ENCODE data around the gene CCDC33. TPM values are rescaled to one million over a fixed set of nuclear protein-coding genes. Genes with fewer than 3 reads are reported as not detected.
"Not testable (repeated sequence)": the region's sequence is repeated elsewhere in the genome, so short reads cannot be mapped to it uniquely, and the experiment has no call there.

Gene CCDC33
- total and polyA plus RNA-seq, 4 experiments from 2014 or later = not detected

DNA sequence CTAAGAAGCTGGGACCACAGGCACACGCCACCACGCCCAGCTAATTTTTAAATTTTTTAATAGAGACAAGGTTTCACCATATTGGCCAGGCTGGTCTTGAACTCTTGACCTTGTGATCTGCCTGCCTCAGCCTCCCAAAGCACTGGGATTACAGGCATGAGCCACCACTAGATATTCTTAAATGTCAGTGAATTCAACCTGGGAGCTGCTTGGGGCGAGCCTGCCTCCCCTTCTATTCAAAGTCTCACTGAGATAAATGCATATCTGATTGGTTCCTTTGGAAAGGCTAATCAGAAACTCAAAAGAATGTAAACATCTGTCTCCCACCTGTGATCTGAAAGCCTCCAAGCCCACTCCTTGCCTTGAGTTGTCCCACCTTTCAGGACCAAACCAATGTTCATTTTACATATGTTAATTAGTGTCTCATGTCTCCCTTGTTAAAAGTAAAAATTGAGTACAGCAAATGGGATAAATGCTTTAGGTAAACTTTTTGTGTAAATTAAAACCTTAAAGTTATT is 116.3 kb downstream of the CCDC33 start:
- H3K4me3 ChIP-seq (ENCODE audit: low read length in 2 of 2) = no peak overlapping the region
- H3K27me3 ChIP-seq (ENCODE audit: insufficient read depth, low read length) = no peaks in the 10 kb centered on the region
- ChIA-PET CTCF (ENCODE audit: partially characterized antibody) (no interaction called here), POLR2A (ENCODE audit: partially characterized antibody) (no interaction called here)
- DNase-seq = no peak
- Mint-ChIP-seq H3K27me3 (peaks cover 7 to 18% of the 10 kb centered on the region in 2 donors), H3K9me3 (peaks cover 2 to 15% (median 7%) of the 10 kb centered on the region in 8 donors), H3K4me3 (no peak overlapping the region), H3K27ac (no peak overlapping the region), H3K4me1 (no peaks in the 10 kb centered on the region), H3K36me3 (peaks cover 0 to 5% of the 10 kb centered on the region in 2 donors)
- no peaks in the 10 kb centered on the region for H3K36me3 ChIP-seq (ENCODE audit: insufficient read depth, low read length)
- H3K9me3 ChIP-seq (ENCODE audit: control insufficient read depth in 1 of 2, low read length in 2 of 2) = no peaks in the 10 kb centered on the region
- H3K27ac ChIP-seq (ENCODE audit: low read depth, low read length) = no peak overlapping the region
- intact Hi-C loops (cut with micrococcal nuclease) = no loop called here
- H3K4me1 ChIP-seq (ENCODE audit: insufficient read depth, low read length) = no peaks in the 10 kb centered on the region

DNA sequence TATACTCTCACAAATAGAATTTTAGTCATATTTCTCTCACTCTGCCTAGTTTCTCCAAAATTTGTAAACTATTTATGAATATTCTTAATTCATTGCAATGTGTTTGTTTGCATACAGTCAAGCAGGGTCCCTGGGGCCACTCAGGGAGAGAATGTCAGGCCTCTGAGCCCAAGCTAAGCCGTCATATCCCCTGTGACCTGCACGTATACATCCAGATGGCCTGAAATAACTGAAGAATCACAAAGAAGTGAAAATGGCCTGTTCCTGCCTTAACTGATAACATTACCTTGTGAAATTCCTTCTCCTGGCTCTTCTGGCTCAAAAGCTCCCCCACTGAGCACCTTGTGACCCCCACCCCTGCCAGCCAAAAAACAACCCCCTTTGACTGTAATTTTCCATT is 117.9 kb downstream of the CCDC33 start:
- CTCF ChIA-PET (ENCODE audit: partially characterized antibody); H3K4me3 ChIP-seq (ENCODE audit: low read length in 2 of 2): not testable (repeated sequence)

DNA sequence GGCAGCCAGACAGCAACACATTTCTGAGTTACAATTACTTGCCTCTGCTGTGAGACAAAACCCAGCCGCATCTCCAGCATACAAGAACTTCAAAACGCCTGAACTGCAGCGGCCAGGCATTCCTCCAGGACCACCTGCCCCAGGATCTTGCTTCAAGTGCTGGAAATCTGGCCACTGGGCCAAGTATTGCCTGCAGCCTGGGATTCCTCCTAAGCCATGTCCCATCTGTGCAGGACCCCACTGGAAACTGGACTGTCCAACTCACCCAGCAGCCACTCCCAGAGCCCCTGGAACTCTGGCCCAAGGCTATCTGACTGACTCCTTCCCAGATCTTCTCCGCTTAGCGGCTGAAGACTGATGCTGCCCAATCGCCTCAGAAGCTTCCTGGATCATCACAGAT is 119.9 kb downstream of the CCDC33 start:
- peaks cover 6 to 18% of the 10 kb centered on the region in 2 donors for H3K27me3 Mint-ChIP-seq
- H3K36me3 ChIP-seq (ENCODE audit: insufficient read depth, low read length); H3K9me3 ChIP-seq (ENCODE audit: control insufficient read depth in 1 of 2, low read length in 2 of 2); H3K27ac ChIP-seq (ENCODE audit: low read depth, low read length); H3K4me1 Mint-ChIP-seq; H3K4me3 ChIP-seq (ENCODE audit: low read length in 2 of 2); POLR2A ChIA-PET (ENCODE audit: partially characterized antibody); H3K4me1 ChIP-seq (ENCODE audit: insufficient read depth, low read length); DNase-seq; H3K27ac Mint-ChIP-seq; H3K36me3 Mint-ChIP-seq; H3K4me3 Mint-ChIP-seq; intact Hi-C loops (cut with micrococcal nuclease); CTCF ChIA-PET (ENCODE audit: partially characterized antibody); H3K27me3 ChIP-seq (ENCODE audit: insufficient read depth, low read length): not testable (repeated sequence)
- H3K9me3 Mint-ChIP-seq = peaks cover 2 to 15% (median 7%) of the 10 kb centered on the region in 8 donors

More for the DNA sequence above, 117.9 kb downstream of the CCDC33 start:
- H3K27ac ChIP-seq (ENCODE audit: low read depth, low read length); H3K36me3 Mint-ChIP-seq; POLR2A ChIA-PET (ENCODE audit: partially characterized antibody); H3K36me3 ChIP-seq (ENCODE audit: insufficient read depth, low read length); H3K4me1 Mint-ChIP-seq; H3K4me3 Mint-ChIP-seq; H3K27ac Mint-ChIP-seq; H3K9me3 ChIP-seq (ENCODE audit: control insufficient read depth in 1 of 2, low read length in 2 of 2); DNase-seq; H3K4me1 ChIP-seq (ENCODE audit: insufficient read depth, low read length); intact Hi-C loops (cut with micrococcal nuclease); H3K27me3 ChIP-seq (ENCODE audit: insufficient read depth, low read length): not testable (repeated sequence)
- Mint-ChIP-seq H3K27me3 (peaks cover 7 to 18% of the 10 kb centered on the region in 2 donors), H3K9me3 (peaks cover 2 to 15% (median 7%) of the 10 kb centered on the region in 8 donors)

DNA sequence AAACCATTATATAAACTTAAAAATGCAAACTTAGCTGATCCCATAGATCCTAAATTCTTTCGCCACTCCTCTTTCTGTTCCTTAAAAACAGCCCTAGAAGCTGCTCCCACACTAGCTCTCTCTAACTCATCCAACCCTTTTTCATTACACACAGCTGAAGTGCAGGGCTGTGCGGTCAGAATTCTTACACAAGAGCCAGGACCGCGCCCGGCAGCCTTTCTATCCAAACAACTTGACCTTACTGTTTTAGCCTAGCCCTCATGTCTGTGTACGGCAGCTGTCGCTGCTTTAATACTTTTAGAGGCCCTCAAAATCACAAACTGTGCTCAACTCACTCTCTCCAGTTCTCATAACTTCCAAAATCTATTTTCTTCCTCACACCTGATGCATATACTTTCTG is 121.4 kb downstream of the CCDC33 start:
- Mint-ChIP-seq H3K27me3 (peaks cover 11 to 17% of the 10 kb centered on the region in 2 donors), H3K9me3 (peaks cover 2 to 15% (median 7%) of the 10 kb centered on the region in 8 donors)
- CTCF ChIA-PET (ENCODE audit: partially characterized antibody); POLR2A ChIA-PET (ENCODE audit: partially characterized antibody); H3K27ac ChIP-seq (ENCODE audit: low read depth, low read length); intact Hi-C loops (cut with micrococcal nuclease); H3K27me3 ChIP-seq (ENCODE audit: insufficient read depth, low read length); H3K4me3 ChIP-seq (ENCODE audit: low read length in 2 of 2); H3K4me1 ChIP-seq (ENCODE audit: insufficient read depth, low read length); H3K9me3 ChIP-seq (ENCODE audit: control insufficient read depth in 1 of 2, low read length in 2 of 2); H3K36me3 ChIP-seq (ENCODE audit: insufficient read depth, low read length); H3K4me3 Mint-ChIP-seq; H3K27ac Mint-ChIP-seq; DNase-seq; H3K36me3 Mint-ChIP-seq; H3K4me1 Mint-ChIP-seq: not testable (repeated sequence)

DNA sequence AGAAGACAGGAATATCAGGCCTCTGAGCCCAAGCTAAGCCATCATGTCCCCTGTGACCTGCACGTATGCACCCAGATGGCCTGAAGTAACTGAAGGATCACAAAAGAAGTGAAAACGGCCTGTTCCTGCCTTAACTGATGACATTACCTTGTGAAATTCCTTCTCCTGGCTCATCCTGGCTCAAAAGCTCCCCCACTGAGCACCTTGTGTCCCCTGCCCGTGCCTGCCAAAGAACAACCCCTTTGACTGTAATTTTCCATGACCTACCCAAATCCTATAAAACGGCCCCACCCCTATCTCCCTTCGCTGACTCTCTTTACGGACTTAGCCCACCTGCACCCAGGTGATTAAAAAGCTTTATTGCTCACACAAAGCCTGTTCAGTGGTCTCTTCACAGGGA is 123.2 kb downstream of the CCDC33 start:
- H3K36me3 ChIP-seq (ENCODE audit: insufficient read depth, low read length); H3K9me3 ChIP-seq (ENCODE audit: control insufficient read depth in 1 of 2, low read length in 2 of 2); H3K4me1 Mint-ChIP-seq; H3K4me3 ChIP-seq (ENCODE audit: low read length in 2 of 2); CTCF ChIA-PET (ENCODE audit: partially characterized antibody); H3K36me3 Mint-ChIP-seq; H3K27ac ChIP-seq (ENCODE audit: low read depth, low read length); H3K27ac Mint-ChIP-seq; H3K4me3 Mint-ChIP-seq; H3K4me1 ChIP-seq (ENCODE audit: insufficient read depth, low read length); H3K27me3 ChIP-seq (ENCODE audit: insufficient read depth, low read length); intact Hi-C loops (cut with micrococcal nuclease); POLR2A ChIA-PET (ENCODE audit: partially characterized antibody); DNase-seq: not testable (repeated sequence)
- peaks cover 11 to 15% of the 10 kb centered on the region in 2 donors for H3K27me3 Mint-ChIP-seq
- H3K9me3 Mint-ChIP-seq = peaks cover 0 to 11% (median 3%) of the 10 kb centered on the region in 8 donors

DNA sequence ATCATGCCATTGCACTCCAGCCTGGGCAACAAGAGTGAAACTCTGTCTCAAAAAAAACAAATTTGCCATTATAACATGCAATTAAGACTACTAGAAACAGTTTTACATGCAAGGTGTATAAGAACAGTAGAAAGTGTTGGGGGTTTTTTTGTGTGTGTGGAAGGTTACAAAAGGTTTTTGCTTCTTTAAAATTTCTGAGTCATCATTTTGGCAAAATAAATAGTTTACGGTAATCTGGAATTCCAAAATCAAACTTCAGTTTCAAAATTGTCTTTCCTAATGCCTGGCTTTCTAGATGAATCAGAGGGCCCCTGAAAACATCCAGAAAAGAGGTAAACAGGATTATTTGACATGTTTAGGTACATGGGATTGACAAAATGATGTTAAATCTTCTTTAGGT is 124.7 kb downstream of the CCDC33 start:
- intact Hi-C loops (cut with micrococcal nuclease); CTCF ChIA-PET (ENCODE audit: partially characterized antibody); H3K27ac ChIP-seq (ENCODE audit: low read depth, low read length); H3K27ac Mint-ChIP-seq; H3K36me3 Mint-ChIP-seq; H3K4me1 Mint-ChIP-seq; H3K4me3 ChIP-seq (ENCODE audit: low read length in 2 of 2); H3K4me1 ChIP-seq (ENCODE audit: insufficient read depth, low read length); H3K9me3 Mint-ChIP-seq; DNase-seq; H3K27me3 ChIP-seq (ENCODE audit: insufficient read depth, low read length); H3K9me3 ChIP-seq (ENCODE audit: control insufficient read depth in 1 of 2, low read length in 2 of 2); H3K4me3 Mint-ChIP-seq; POLR2A ChIA-PET (ENCODE audit: partially characterized antibody); H3K36me3 ChIP-seq (ENCODE audit: insufficient read depth, low read length): not testable (repeated sequence)
- H3K27me3 Mint-ChIP-seq = peaks cover 12 to 15% of the 10 kb centered on the region in 2 donors

DNA sequence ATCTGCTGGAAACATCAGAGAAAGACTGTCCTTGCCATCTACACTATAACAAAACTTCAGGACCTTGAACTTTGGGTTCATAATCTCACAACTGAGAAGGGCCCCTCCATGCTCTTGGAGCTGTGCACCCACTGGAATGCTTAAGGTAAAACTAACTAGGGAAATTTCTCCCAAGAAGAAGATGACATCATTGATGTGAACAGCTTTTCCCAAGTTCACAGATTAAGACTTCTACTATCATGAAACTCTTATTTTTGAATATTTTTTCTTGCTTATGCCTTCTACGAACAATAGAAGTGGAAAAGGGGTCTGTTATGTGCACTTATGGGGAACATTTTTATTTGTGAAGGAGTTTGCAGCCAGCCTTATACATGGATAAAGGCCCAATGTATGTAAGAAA is 126.4 kb downstream of the CCDC33 start:
- POLR2A ChIA-PET (ENCODE audit: partially characterized antibody) = no interaction called here
- CTCF ChIA-PET (ENCODE audit: partially characterized antibody) = no interaction called here
- H3K27ac ChIP-seq (ENCODE audit: low read depth, low read length) = no peak overlapping the region
- H3K4me3 ChIP-seq (ENCODE audit: low read length in 2 of 2) = no peak overlapping the region
- H3K36me3 Mint-ChIP-seq = no peaks in the 10 kb centered on the region
- H3K27ac Mint-ChIP-seq = no peak overlapping the region
- no peaks in the 10 kb centered on the region for H3K9me3 Mint-ChIP-seq
- H3K4me1 ChIP-seq (ENCODE audit: insufficient read depth, low read length) = peaks cover 5% of the 10 kb centered on the region
- H3K36me3 ChIP-seq (ENCODE audit: insufficient read depth, low read length) = no peaks in the 10 kb centered on the region
- no peak overlapping the region for H3K4me3 Mint-ChIP-seq
- intact Hi-C loops (cut with micrococcal nuclease) = no loop called here
- peaks cover 14 to 18% of the 10 kb centered on the region in 2 donors for H3K27me3 Mint-ChIP-seq
- H3K27me3 ChIP-seq (ENCODE audit: insufficient read depth, low read length) = peaks cover 7% of the 10 kb centered on the region
- no peaks in the 10 kb centered on the region for H3K9me3 ChIP-seq (ENCODE audit: control insufficient read depth in 1 of 2, low read length in 2 of 2)
- DNase-seq = no peak
- H3K4me1 Mint-ChIP-seq = peaks cover 0 to 4% (median 3%) of the 10 kb centered on the region in 4 donors
